Pancreas (tissue), 10 donors: Measurements from ENCODE around the gene CBARP. TPM values are rescaled to one million over a fixed set of nuclear protein-coding genes. Genes with fewer than 3 reads are reported as not detected.
A peak's percentile ranks its signal among the peaks of the same experiment; 100 is the strongest.

Source experiments
- ATAC-seq, 4 donors: fragments of 200-7000 bp; cut with Tn5 transposase; one replicate each; pipeline versions ENCODE4 v1.8.0 to v1.9.1; 2020; ENCODE audit warnings: mild to moderate bottlenecking in 4 of 4, moderate library complexity in 4 of 4
- DNase-seq, 6 donors: peaks; one replicate each; pipeline ENCODE4 v3.0.0-alpha.2; 2020
- FAIRE-seq: peaks from 2 replicates; lab custom pipeline; 2012; peaks lifted over from hg19 to GRCh38; lab: Jason Lieb, UNC
- H3K27ac ChIP-seq, 4 donors: fragments of 200-600 bp; sonication (generic); 1 replicate in 3 of 4; 2 replicates in 1 of 4; pipeline versions ENCODE4 v1.5.0 to v1.8.0; 2020
- H3K27me3 ChIP-seq, 4 donors: fragments of 200-600 bp; one replicate each; pipeline ENCODE4 v1.8.0; 2021
- H3K36me3 ChIP-seq, 3 donors: fragments of 200-600 bp; sonication (generic) in 1 of 3; one replicate each; pipeline versions ENCODE4 v1.5.0 to v1.8.0; 2020 to 2021
- H3K4me1 ChIP-seq, 3 donors: fragments of 200-600 bp; one replicate each; pipeline ENCODE4 v1.8.0; 2021
- H3K4me3 ChIP-seq, 4 donors: fragments of 200-600 bp; sonication (generic) in 2 of 4; one replicate each; pipeline versions ENCODE4 v1.5.0 to v1.8.0; 2020 to 2021
- H3K9me3 ChIP-seq, 4 donors: fragments of 200-600 bp; one replicate each; pipeline ENCODE4 v1.8.0; 2021
- CTCF ChIP-seq, 4 donors: fragments of 200-600 bp; sonication (generic) in 3 of 4; IDR thresholded peaks; one replicate each; pipeline versions ENCODE4 v1.5.0 to v1.8.0; 2021; ENCODE audit warnings: antibody characterized with exemption in 4 of 4
- WGBS, 2 donors: extraction: QIAGEN DNeasy Blood & Tissue Kit; methylation state at CpG; one replicate each; pipeline ENCODE4 v1.1.7; 2013; 5-methylcytosine and 5-hydroxymethylcytosine counted together
- intact Hi-C, 3 donors: fragments of 100-400 bp; cut with DNase I; formaldehyde crosslinking; loops; one replicate each; pipeline versions ENCODE4 v1.11.1 to v1.14.2; 2022
- polyA plus RNA-seq, 2 donors: library from polyadenylated mRNA; stranded (reverse); fragments of 200-250 nt; gene quantifications; one replicate each; pipeline ENCODE4 v1.2.3, GENCODE V29; 2013
- total RNA-seq, 6 donors: library from RNA; stranded (reverse); fragmentation: NEBNext Ultra II Directional in 4 of 6; extraction: Animal tissue kit (Norgen Biotek cat#: 25700) in 4 of 6; gene quantifications; one replicate each; pipeline versions ENCODE4 v1.2.1 to v1.2.4, GENCODE V29; 2021 to 2023
- donor health status: healthy with polysubstance abuse.
- donor health status: DM: no; HTN: no; CAD: no; lungs with moderate emphysema.
- donor health status: DM: no; HTN: no; CAD: no.
- donor health status: control.
- donor health status: control.
- donor health status: Bipolar disorder and iron deficiency.
- donor health status: DM: yes; HTN: yes; CAD: no.
- donor health status: DM: no; HTN: no; CAD: no.
- donor health status: DM: no; HTN: no; CAD: no.
- donor health status: DM: yes; HTN: yes; CAD: no.

Gene CBARP
- total and polyA plus RNA-seq, 8 donors, result 0.16 to 2.6 (median 0.74) TPM

- Histone ChIP-seq H3K9me3 (no peaks in the 10 kb centered on the region), H3K4me1 (peaks cover 28 to 67% (median 31%) of the 10 kb centered on the region in 3 donors), H3K27me3 (no peaks in the 10 kb centered on the region), H3K4me3 (peak overlapping the region in 3 of 4 donors; percentile 43 to 73 (median 62)), H3K36me3 (peaks cover 0 to 13% (median 8%) of the 10 kb centered on the region in 3 donors), H3K27ac (peak overlapping the region; percentile 95 to 98 (median 97))
- FAIRE-seq (no peak), DNase-seq (no peak), ATAC-seq (no peak)
- no peak for TF ChIP-seq CTCF (IDR thresholded peaks at IDR 0.05)
- 6 to 7% methylated on average over 14 of the region's 14 CpGs for WGBS, 2 donors
- intact Hi-C loops, result no loop called here
Observed at GRCh38 chr19:1261538-1261797, 23.7 kb upstream of the CBARP start.

GRCh38 chr19:1260749-1261537, 23.1 kb upstream of the CBARP start:
- 1% methylated on average over 49 to 83 of the region's 83 CpGs for WGBS, 2 donors
- no peak for FAIRE-seq
- H3K4me3 ChIP-seq, result peak overlapping the region; percentile 41 to 73 (median 52)

GRCh38 chr19:1259876-1260748, 22.3 kb upstream of the CBARP start:
- Histone ChIP-seq H3K9me3 (no peaks in the 10 kb centered on the region), H3K36me3 (peaks cover 7 to 26% (median 20%) of the 10 kb centered on the region in 3 donors), H3K27me3 (no peaks in the 10 kb centered on the region), H3K4me1 (peaks cover 15 to 67% (median 24%) of the 10 kb centered on the region in 3 donors), H3K4me3 (peak overlapping the region in 2 of 4 donors; percentile 62 to 73), H3K27ac (peak overlapping the region; percentile 95 to 98 (median 97))
- FAIRE-seq, result no peak
- TF ChIP-seq CTCF (IDR thresholded peaks at IDR 0.05), result no peak
- no peak for ATAC-seq
- intact Hi-C loops, result no loop called here
- 30 to 39% methylated on average over 23 to 33 of the region's 33 CpGs for WGBS, 2 donors
- DNase-seq, result peak in 3 of 6 donors; percentile 60 to 76 (median 64)

More at GRCh38 chr19:1260749-1261537, 23.1 kb upstream of the CBARP start:
- Histone ChIP-seq H3K27ac (peak overlapping the region; percentile 95 to 98 (median 97)), H3K4me1 (peaks cover 23 to 64% (median 27%) of the 10 kb centered on the region in 3 donors), H3K27me3 (no peaks in the 10 kb centered on the region), H3K36me3 (peaks cover 0 to 18% (median 11%) of the 10 kb centered on the region in 3 donors), H3K9me3 (no peaks in the 10 kb centered on the region)
- intact Hi-C loops, result no loop called here
- DNase-seq (peak; percentile 94 to 99 (median 97)), ATAC-seq (peak; percentile 66 to 79 (median 74))
- TF ChIP-seq CTCF (IDR thresholded peaks at IDR 0.05), result no peak

- Histone ChIP-seq H3K27me3 (no peaks in the 10 kb centered on the region), H3K4me1 (peaks cover 13 to 74% (median 31%) of the 10 kb centered on the region in 3 donors), H3K9me3 (no peaks in the 10 kb centered on the region), H3K27ac (peak overlapping the region; percentile 95 to 98 (median 97)), H3K36me3 (peaks cover 8 to 34% (median 27%) of the 10 kb centered on the region in 3 donors), H3K4me3 (peak overlapping the region in 1 of 4 donors; percentile 14)
- DNase-seq (peak in 4 of 6 donors; percentile 71 to 75 (median 72)), ATAC-seq (peak in 3 of 4 donors; percentile 3 to 13 (median 3)), FAIRE-seq (no peak)
- WGBS, 2 donors, result 17 to 23% methylated on average over 15 to 17 of the region's 17 CpGs
- no peak for TF ChIP-seq CTCF (IDR thresholded peaks at IDR 0.05)
- intact Hi-C loops, result no loop called here
Observed at GRCh38 chr19:1259206-1259875, 21.5 kb upstream of the CBARP start.
